Gastrocnemius medialis (tissue), 4 donors: ENCODE measurements around the gene ESYT2. TPM values are rescaled to one million over a fixed set of nuclear protein-coding genes. Genes with fewer than 3 reads are reported as not detected.
A peak's percentile ranks its signal among the peaks of the same experiment; 100 is the strongest.

Experiments
- ATAC-seq, 2 donors: fragments of 150-250 bp; one replicate each; pipeline ENCODE4 v1.9.1; 2016
- DNase-seq, 2 donors: peaks; one replicate each; pipeline ENCODE4 v3.0.0-alpha.2; 2019
- H3K27ac ChIP-seq, 4 donors: fragments of 200-600 bp; sonication (generic); 1 replicate in 1 of 4; 2 replicates in 3 of 4; pipeline ENCODE4 v1.5.1; 2016 to 2018; ENCODE audit warnings: mild to moderate bottlenecking in 2 of 4, moderate library complexity in 1 of 4
- H3K27me3 ChIP-seq, 3 donors: fragments of 200-600 bp; sonication (generic) in 2 of 3; 1 replicate in 1 of 3; 2 replicates in 2 of 3; pipeline versions ENCODE4 v1.5.1 to v1.6.0; 2016 to 2019; ENCODE audit warnings: mild to moderate bottlenecking in 1 of 3, moderate library complexity in 1 of 3
- H3K36me3 ChIP-seq, 2 donors: fragments of 200-600 bp; sonication (generic) in 1 of 2; one replicate each; pipeline ENCODE4 v1.5.1; 2017 to 2018
- H3K4me1 ChIP-seq, 2 donors: fragments of 200-600 bp; sonication (generic) in 1 of 2; one replicate each; pipeline ENCODE4 v1.5.1; 2016 to 2017; ENCODE audit warnings: mild to moderate bottlenecking in 2 of 2
- H3K4me3 ChIP-seq, 4 donors: fragments of 200-600 bp; sonication (generic) in 3 of 4; 1 replicate in 1 of 4; 2 replicates in 3 of 4; pipeline ENCODE4 v1.5.1; 2016 to 2019; ENCODE audit warnings: mild to moderate bottlenecking in 2 of 4
- H3K9me3 ChIP-seq, 3 donors: fragments of 200-600 bp; sonication (generic) in 2 of 3; 1 replicate in 1 of 3; 2 replicates in 2 of 3; pipeline ENCODE4 v1.5.1; 2016 to 2019
- CTCF ChIP-seq, 5 experiments: fragments of 450-650 bp in 3 of 5; fragments of 200-600 bp in 2 of 5; sonication (generic) in 2 of 5; IDR thresholded peaks in 4 of 5; conservative IDR thresholded peaks in 1 of 5; 1 replicate in 4 of 5; 2 replicates in 1 of 5; pipeline ENCODE4 v1.5.1; 2016 to 2019; ENCODE audit warnings: antibody characterized with exemption in 5 of 5, mild to moderate bottlenecking in 3 of 5, moderate library complexity in 3 of 5
- POLR2A ChIP-seq, 2 donors: fragments of 450-650 bp; IDR thresholded peaks; one replicate each; pipeline ENCODE4 v1.6.1; 2017; ENCODE audit warnings: antibody characterized with exemption in 2 of 2, mild to moderate bottlenecking in 2 of 2, moderate library complexity in 2 of 2
- in situ Hi-C, 4 donors: fragments of 200-750 bp; cut with MboI; loops; one replicate each; pipeline versions ENCODE4 v1.15.0 to v1.8.0; 2017; ENCODE audit warnings: low sequenced_read_pairs in 4 of 4
- intact Hi-C: fragments of 100-400 bp; cut with DNase I; formaldehyde crosslinking; loops from one replicate; pipeline ENCODE4 v1.15.1; 2023; ENCODE audit warnings: low total_unique reads
- total RNA-seq, 4 donors: library from RNA; depleted of rRNA; stranded (reverse); fragments of >200 nt; gene quantifications; one replicate each; pipeline versions ENCODE4 v1.1.0 to v1.2.3, GENCODE V29; 2016

Gene ESYT2
- total RNA-seq, 4 donors from 2014 or later = 67.5 to 106 (median 74.7) TPM

GRCh38 chr7:158815083-158815799 lies 14.1 kb downstream of the ESYT2 start:
- DNase-seq = peak in 1 of 2 donors; percentile 33
- ATAC-seq = no peak
- Histone ChIP-seq H3K4me3 (no peak overlapping the region), H3K27me3 (no peaks in the 10 kb centered on the region), H3K36me3 (no peaks in the 10 kb centered on the region), H3K9me3 (no peaks in the 10 kb centered on the region), H3K27ac (peak overlapping the region; percentile 88 to 95 (median 93)), H3K4me1 (peaks cover 68 to 79% of the 10 kb centered on the region in 2 donors)
- TF ChIP-seq CTCF (IDR thresholded peaks at IDR 0.05 in 4 of 5, conservative IDR thresholded peaks at IDR 0.05 in 1 of 5) = no peak
- TF ChIP-seq POLR2A (IDR thresholded peaks at IDR 0.05) = no peak
- in situ Hi-C loops = no loop called here
- intact Hi-C loops = no loop called here

GRCh38 chr7:158814637-158815036 lies 14.7 kb downstream of the ESYT2 start:
- peak overlapping the region; percentile 88 to 95 (median 93) for H3K27ac ChIP-seq
- H3K36me3 ChIP-seq = no peaks in the 10 kb centered on the region
- TF ChIP-seq CTCF (IDR thresholded peaks at IDR 0.05 in 4 of 5, conservative IDR thresholded peaks at IDR 0.05 in 1 of 5) = no peak
- no peak for TF ChIP-seq POLR2A (IDR thresholded peaks at IDR 0.05)
- H3K9me3 ChIP-seq = no peaks in the 10 kb centered on the region
- peaks cover 65 to 73% of the 10 kb centered on the region in 2 donors for H3K4me1 ChIP-seq
- ATAC-seq (no peak), DNase-seq (no peak)
- no peaks in the 10 kb centered on the region for H3K27me3 ChIP-seq
- no peak overlapping the region for H3K4me3 ChIP-seq
- intact Hi-C loops (no loop called here), in situ Hi-C loops (no loop called here)

- Histone ChIP-seq H3K9me3 (no peaks in the 10 kb centered on the region), H3K4me3 (no peak overlapping the region), H3K4me1 (peaks cover 49 to 53% of the 10 kb centered on the region in 2 donors), H3K27ac (peak overlapping the region in 3 of 4 donors; percentile 26 to 77 (median 57)), H3K36me3 (no peaks in the 10 kb centered on the region), H3K27me3 (no peaks in the 10 kb centered on the region)
- no peak for TF ChIP-seq POLR2A (IDR thresholded peaks at IDR 0.05)
- no peak for TF ChIP-seq CTCF (IDR thresholded peaks at IDR 0.05 in 4 of 5, conservative IDR thresholded peaks at IDR 0.05 in 1 of 5)
- ATAC-seq = no peak
- in situ Hi-C loops (no loop called here), intact Hi-C loops (no loop called here)
- no peak for DNase-seq
Measured at GRCh38 chr7:158812684-158813083, 16.6 kb downstream of the ESYT2 start.

GRCh38 chr7:158811894-158812293 lies 17.4 kb downstream of the ESYT2 start:
- in situ Hi-C loops = no loop called here
- peaks cover 41 to 45% of the 10 kb centered on the region in 2 donors for H3K4me1 ChIP-seq

More at GRCh38 chr7:158811894-158812293, 17.4 kb downstream of the ESYT2 start:
- ATAC-seq (peak; percentile 56 to 63), DNase-seq (peak in 1 of 2 donors; percentile 49)
- intact Hi-C loops = no loop called here
- Histone ChIP-seq H3K4me3 (no peak overlapping the region), H3K36me3 (no peaks in the 10 kb centered on the region), H3K27me3 (no peaks in the 10 kb centered on the region), H3K9me3 (no peaks in the 10 kb centered on the region), H3K27ac (peak overlapping the region; percentile 57 to 77 (median 72))
- TF ChIP-seq POLR2A (IDR thresholded peaks at IDR 0.05) (no peak), CTCF (IDR thresholded peaks at IDR 0.05 in 4 of 5, conservative IDR thresholded peaks at IDR 0.05 in 1 of 5) (no peak)
